ENCODE results near the gene EBLN2. TPM values are rescaled to one million over a fixed set of nuclear protein-coding genes. Genes with fewer than 3 reads are reported as not detected.
"Not testable (repeated sequence)": the region's sequence is repeated elsewhere in the genome, so short reads cannot be mapped to it uniquely, and the experiment has no call there.

The EBLN2 gene
- total and polyA plus RNA-seq, 2 experiments from 2014 or later, result 6.1 to 9.3 TPM

- H3K4me2 ChIP-seq, result peak overlapping the region; percentile 32
- TF ChIP-seq CTCF (IDR thresholded peaks at IDR 0.05; ENCODE audit: poor library complexity), result peak; percentile 61
- no peak for TF ChIP-seq EZH2phosphoT487 (IDR thresholded peaks at IDR 0.05; ENCODE audit: low read depth, severe bottlenecking, unreplicated experiment)
- no peak for TF ChIP-seq EZH2 (IDR thresholded peaks at IDR 0.05; ENCODE audit: borderline replicate concordance)
- peak; percentile 19 for DNase-seq (ENCODE audit: low spot score)
- H2AFZ ChIP-seq, result no peak overlapping the region
- H3K9me3 ChIP-seq (ENCODE audit: low read depth), result no peaks in the 10 kb centered on the region
- 42% methylated on average over 5 of the region's 5 CpGs for WGBS (ENCODE audit: low lambda C conversion rate, missing lambda C conversion rate)
- H4K20me1 ChIP-seq (ENCODE audit: insufficient read depth, poor library complexity, severe bottlenecking), result peaks cover 58% of the 10 kb centered on the region
- H3K79me2 ChIP-seq, result peaks cover 45% of the 10 kb centered on the region
- no peaks in the 10 kb centered on the region for H3K36me3 ChIP-seq (replicated peaks; ENCODE audit: insufficient read depth, low read depth)
- peaks cover 17% of the 10 kb centered on the region for H3K4me1 ChIP-seq (ENCODE audit: insufficient read depth)
- no peaks in the 10 kb centered on the region for H3K9me2 ChIP-seq (replicated peaks; ENCODE audit: insufficient read depth)
- no peaks in the 10 kb centered on the region for H3K27me3 ChIP-seq
- H3K4me3 ChIP-seq, result no peak overlapping the region
- H3K27ac ChIP-seq, result peak overlapping the region; percentile 33
These were observed 5.2 kb upstream of the EBLN2 start for GRCh38 chr3:73056014-73056844.

- no peaks in the 10 kb centered on the region for H3K36me3 ChIP-seq (replicated peaks; ENCODE audit: insufficient read depth, low read depth)
- H3K27ac ChIP-seq, result no peak overlapping the region
- no peaks in the 10 kb centered on the region for H3K9me2 ChIP-seq (replicated peaks; ENCODE audit: insufficient read depth)
- H4K20me1 ChIP-seq (ENCODE audit: insufficient read depth, poor library complexity, severe bottlenecking), result peaks cover 59% of the 10 kb centered on the region
- H3K4me2 ChIP-seq, result no peak overlapping the region
- H3K9me3 ChIP-seq (ENCODE audit: low read depth), result no peaks in the 10 kb centered on the region
- peaks cover 17% of the 10 kb centered on the region for H3K4me1 ChIP-seq (ENCODE audit: insufficient read depth)
- H3K79me2 ChIP-seq, result peaks cover 49% of the 10 kb centered on the region
- H3K4me3 ChIP-seq, result no peak overlapping the region
- TF ChIP-seq EZH2phosphoT487 (IDR thresholded peaks at IDR 0.05; ENCODE audit: low read depth, severe bottlenecking, unreplicated experiment) (no peak), CTCF (IDR thresholded peaks at IDR 0.05; ENCODE audit: poor library complexity) (no peak), EZH2 (IDR thresholded peaks at IDR 0.05; ENCODE audit: borderline replicate concordance) (no peak)
- DNase-seq (ENCODE audit: low spot score), result no peak
- H2AFZ ChIP-seq, result no peak overlapping the region
- no peaks in the 10 kb centered on the region for H3K27me3 ChIP-seq
These were observed 4.7 kb upstream of the EBLN2 start for GRCh38 chr3:73056845-73057150.

- no peaks in the 10 kb centered on the region for H3K36me3 ChIP-seq (replicated peaks; ENCODE audit: insufficient read depth, low read depth)
- H3K4me2 ChIP-seq, result no peak overlapping the region
- H3K27ac ChIP-seq, result no peak overlapping the region
- H4K20me1 ChIP-seq (ENCODE audit: insufficient read depth, poor library complexity, severe bottlenecking), result peaks cover 45% of the 10 kb centered on the region
- WGBS (ENCODE audit: low lambda C conversion rate, missing lambda C conversion rate), result 59% methylated on average over 1 of the region's 1 CpG
- H3K4me1 ChIP-seq (ENCODE audit: insufficient read depth), result peaks cover 5% of the 10 kb centered on the region
- H3K4me3 ChIP-seq, result no peak overlapping the region
- no peaks in the 10 kb centered on the region for H3K9me2 ChIP-seq (replicated peaks; ENCODE audit: insufficient read depth)
- H3K79me2 ChIP-seq, result peaks cover 59% of the 10 kb centered on the region
- no peak for TF ChIP-seq EZH2phosphoT487 (IDR thresholded peaks at IDR 0.05; ENCODE audit: low read depth, severe bottlenecking, unreplicated experiment)
- no peak for TF ChIP-seq CTCF (IDR thresholded peaks at IDR 0.05; ENCODE audit: poor library complexity)
- TF ChIP-seq EZH2 (IDR thresholded peaks at IDR 0.05; ENCODE audit: borderline replicate concordance), result no peak
- H3K27me3 ChIP-seq, result no peaks in the 10 kb centered on the region
- no peaks in the 10 kb centered on the region for H3K9me3 ChIP-seq (ENCODE audit: low read depth)
- H2AFZ ChIP-seq, result no peak overlapping the region
- no peak for DNase-seq (ENCODE audit: low spot score)
These were observed 1.1 kb upstream of the EBLN2 start for GRCh38 chr3:73060302-73060723.

- H3K4me1 ChIP-seq (ENCODE audit: insufficient read depth); H3K27ac ChIP-seq; H3K9me3 ChIP-seq (ENCODE audit: low read depth); H3K27me3 ChIP-seq; H2AFZ ChIP-seq; H3K4me3 ChIP-seq; H3K36me3 ChIP-seq (replicated peaks; ENCODE audit: insufficient read depth, low read depth); H3K4me2 ChIP-seq; DNase-seq (ENCODE audit: low spot score); H3K9me2 ChIP-seq (replicated peaks; ENCODE audit: insufficient read depth): not testable (repeated sequence)
- Histone ChIP-seq H4K20me1 (ENCODE audit: insufficient read depth, poor library complexity, severe bottlenecking) (peaks cover 11% of the 10 kb centered on the region), H3K79me2 (peaks cover 16% of the 10 kb centered on the region)
These were observed 4.8 kb downstream of the EBLN2 start for GRCh38 chr3:73066243-73066642.

All from hepatocyte (in vitro differentiated cells).